Sigmoid colon (tissue), 4 donors: ENCODE data around the gene ABCC1.

Experiments used
- EP300 ChIP-seq, 4 donors: sonication (generic); formaldehyde crosslinking; IDR thresholded peaks; one replicate each; pipeline ENCODE4 v1.6.1; 2017; ENCODE audit warnings: antibody characterized with exemption in 4 of 4
- POLR2A ChIP-seq, 2 donors: fragments of 450-650 bp; IDR thresholded peaks; one replicate each; pipeline ENCODE4 v1.6.1; 2016; ENCODE audit warnings: antibody characterized with exemption in 2 of 2, mild to moderate bottlenecking in 2 of 2, moderate library complexity in 2 of 2
- TF ChIP-seq, protein P1 (sequence below), 4 experiments: fragments of 450-650 bp in 3 of 4; fragments of 200-600 bp in 1 of 4; IDR thresholded peaks; one replicate each; pipeline ENCODE4 v1.5.1; 2016 to 2019; ENCODE audit warnings: antibody characterized with exemption in 4 of 4, mild to moderate bottlenecking in 3 of 4, moderate library complexity in 2 of 4

DNA sequence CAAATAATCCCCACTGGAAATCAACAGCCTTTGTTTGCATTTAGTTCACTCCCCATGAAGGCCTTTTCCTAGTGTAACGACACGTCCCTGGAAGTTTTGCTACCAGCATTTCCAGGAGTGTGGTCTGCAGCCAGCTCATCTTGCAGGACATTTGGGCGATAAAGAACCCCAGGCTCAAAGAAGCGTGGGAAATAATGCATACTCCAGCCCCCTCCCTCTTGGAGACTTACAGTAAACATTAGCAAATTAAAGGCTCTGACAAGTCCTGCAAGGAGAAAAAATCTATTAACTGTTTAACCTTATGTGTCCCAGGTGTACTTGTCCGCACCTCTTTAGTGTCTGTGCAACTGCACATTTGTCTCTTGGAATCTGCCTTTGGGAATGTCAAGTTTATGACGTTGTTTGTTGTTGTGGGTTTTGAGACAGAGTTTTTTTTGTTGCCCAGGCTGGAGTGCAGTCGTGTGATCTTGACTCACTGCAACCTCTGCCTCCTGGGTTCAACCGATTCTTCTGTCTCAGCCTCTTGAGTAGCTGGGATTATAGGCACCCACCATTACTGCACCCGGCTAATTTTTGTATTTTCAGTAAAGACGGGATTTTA, 131.1 kb downstream of the ABCC1 start:
- no peak for TF ChIP-seq EP300 (IDR thresholded peaks at IDR 0.05)
- TF ChIP-seq, protein P1, sequence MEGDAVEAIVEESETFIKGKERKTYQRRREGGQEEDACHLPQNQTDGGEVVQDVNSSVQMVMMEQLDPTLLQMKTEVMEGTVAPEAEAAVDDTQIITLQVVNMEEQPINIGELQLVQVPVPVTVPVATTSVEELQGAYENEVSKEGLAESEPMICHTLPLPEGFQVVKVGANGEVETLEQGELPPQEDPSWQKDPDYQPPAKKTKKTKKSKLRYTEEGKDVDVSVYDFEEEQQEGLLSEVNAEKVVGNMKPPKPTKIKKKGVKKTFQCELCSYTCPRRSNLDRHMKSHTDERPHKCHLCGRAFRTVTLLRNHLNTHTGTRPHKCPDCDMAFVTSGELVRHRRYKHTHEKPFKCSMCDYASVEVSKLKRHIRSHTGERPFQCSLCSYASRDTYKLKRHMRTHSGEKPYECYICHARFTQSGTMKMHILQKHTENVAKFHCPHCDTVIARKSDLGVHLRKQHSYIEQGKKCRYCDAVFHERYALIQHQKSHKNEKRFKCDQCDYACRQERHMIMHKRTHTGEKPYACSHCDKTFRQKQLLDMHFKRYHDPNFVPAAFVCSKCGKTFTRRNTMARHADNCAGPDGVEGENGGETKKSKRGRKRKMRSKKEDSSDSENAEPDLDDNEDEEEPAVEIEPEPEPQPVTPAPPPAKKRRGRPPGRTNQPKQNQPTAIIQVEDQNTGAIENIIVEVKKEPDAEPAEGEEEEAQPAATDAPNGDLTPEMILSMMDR (IDR thresholded peaks at IDR 0.05): no peak
- TF ChIP-seq POLR2A (IDR thresholded peaks at IDR 0.05): no peak
